Neural crest cell (in vitro differentiated cells): ENCODE measurements around the gene ITSN1. TPM values are rescaled to one million over a fixed set of nuclear protein-coding genes. Genes with fewer than 3 reads are reported as not detected.

Experiments used
- DNase-seq: peaks from one replicate; pipeline ENCODE4 v3.0.0; 2021; ENCODE audit warnings: low read depth, mixed read lengths, low spot score
- H3K27ac Mint-ChIP-seq: one replicate; pipeline ENCODE4 v1.8.0; 2021; ENCODE audit warnings: mild to moderate bottlenecking, mixed read lengths; ENCODE audit not compliant: unreplicated experiment
- H3K27me3 Mint-ChIP-seq: 2 replicates; pipeline ENCODE4 v1.8.0; 2021; ENCODE audit warnings: low read depth, mild to moderate bottlenecking, mixed read lengths
- H3K36me3 Mint-ChIP-seq: 2 replicates; pipeline ENCODE4 v1.8.0; 2021; ENCODE audit warnings: low read depth, mild to moderate bottlenecking, mixed read lengths
- H3K4me1 Mint-ChIP-seq: 2 replicates; pipeline ENCODE4 v1.8.0; 2021; ENCODE audit warnings: mixed read lengths
- H3K4me3 Mint-ChIP-seq: one replicate; pipeline ENCODE4 v1.8.0; 2021; ENCODE audit warnings: mild to moderate bottlenecking, mixed read lengths
- H3K9me3 Mint-ChIP-seq: 2 replicates; pipeline ENCODE4 v1.8.0; 2021; ENCODE audit warnings: mixed read lengths
- total RNA-seq: library from RNA; stranded (reverse); gene quantifications from 2 replicates; pipeline ENCODE4 v1.2.1, GENCODE V29; 2021
- TF ChIP-seq, protein P1 (sequence below): fragments of 200-600 bp; sonication (generic); conservative IDR thresholded peaks from 2 replicates; pipeline ENCODE4 v1.5.0; 2021; ENCODE audit warnings: antibody characterized with exemption, mild to moderate bottlenecking

The ITSN1 gene
- total RNA-seq, 1 donor from 2014 or later = 62.7 TPM

DNA sequence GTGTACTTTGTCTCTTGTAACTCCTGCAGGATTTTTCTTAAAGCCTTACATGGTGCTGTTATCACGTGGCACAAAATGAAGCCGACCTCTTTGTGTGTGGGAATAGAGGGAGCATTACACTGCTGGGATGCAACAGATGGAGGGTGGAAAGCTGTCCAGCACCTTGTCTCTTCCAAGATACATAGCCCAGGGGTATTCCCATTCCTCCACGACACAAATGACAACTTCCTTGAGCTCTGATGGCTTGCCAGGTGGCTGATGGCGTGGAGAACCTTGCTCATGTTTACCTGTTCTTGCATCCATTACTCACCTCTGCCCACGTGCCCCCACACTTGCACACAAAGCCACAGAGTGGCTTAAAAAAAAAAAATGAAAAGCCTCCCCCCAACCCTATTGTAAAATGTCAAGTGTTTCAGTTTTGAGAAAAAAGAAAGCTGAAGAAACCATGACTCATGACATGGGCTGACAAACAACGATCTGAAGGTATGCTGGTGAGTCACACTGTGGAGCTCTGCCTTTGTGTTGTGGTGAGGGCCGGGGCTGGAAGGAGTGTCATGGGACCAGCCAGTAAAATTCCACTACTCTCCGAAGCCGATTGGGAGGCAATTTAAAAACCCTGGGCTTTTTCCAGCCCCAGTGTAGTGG, 305.3 kb downstream of the ITSN1 start:
- Mint-ChIP-seq H3K9me3 (peaks cover 3% of the 10 kb centered on the region), H3K27me3 (no peaks in the 10 kb centered on the region), H3K36me3 (peaks cover 16% of the 10 kb centered on the region), H3K4me3 (peak overlapping the region; percentile 75), H3K27ac (peak overlapping the region; percentile 98), H3K4me1 (peaks cover 36% of the 10 kb centered on the region)
- DNase-seq = no peak
- TF ChIP-seq, protein P1, sequence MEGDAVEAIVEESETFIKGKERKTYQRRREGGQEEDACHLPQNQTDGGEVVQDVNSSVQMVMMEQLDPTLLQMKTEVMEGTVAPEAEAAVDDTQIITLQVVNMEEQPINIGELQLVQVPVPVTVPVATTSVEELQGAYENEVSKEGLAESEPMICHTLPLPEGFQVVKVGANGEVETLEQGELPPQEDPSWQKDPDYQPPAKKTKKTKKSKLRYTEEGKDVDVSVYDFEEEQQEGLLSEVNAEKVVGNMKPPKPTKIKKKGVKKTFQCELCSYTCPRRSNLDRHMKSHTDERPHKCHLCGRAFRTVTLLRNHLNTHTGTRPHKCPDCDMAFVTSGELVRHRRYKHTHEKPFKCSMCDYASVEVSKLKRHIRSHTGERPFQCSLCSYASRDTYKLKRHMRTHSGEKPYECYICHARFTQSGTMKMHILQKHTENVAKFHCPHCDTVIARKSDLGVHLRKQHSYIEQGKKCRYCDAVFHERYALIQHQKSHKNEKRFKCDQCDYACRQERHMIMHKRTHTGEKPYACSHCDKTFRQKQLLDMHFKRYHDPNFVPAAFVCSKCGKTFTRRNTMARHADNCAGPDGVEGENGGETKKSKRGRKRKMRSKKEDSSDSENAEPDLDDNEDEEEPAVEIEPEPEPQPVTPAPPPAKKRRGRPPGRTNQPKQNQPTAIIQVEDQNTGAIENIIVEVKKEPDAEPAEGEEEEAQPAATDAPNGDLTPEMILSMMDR = no peak

DNA sequence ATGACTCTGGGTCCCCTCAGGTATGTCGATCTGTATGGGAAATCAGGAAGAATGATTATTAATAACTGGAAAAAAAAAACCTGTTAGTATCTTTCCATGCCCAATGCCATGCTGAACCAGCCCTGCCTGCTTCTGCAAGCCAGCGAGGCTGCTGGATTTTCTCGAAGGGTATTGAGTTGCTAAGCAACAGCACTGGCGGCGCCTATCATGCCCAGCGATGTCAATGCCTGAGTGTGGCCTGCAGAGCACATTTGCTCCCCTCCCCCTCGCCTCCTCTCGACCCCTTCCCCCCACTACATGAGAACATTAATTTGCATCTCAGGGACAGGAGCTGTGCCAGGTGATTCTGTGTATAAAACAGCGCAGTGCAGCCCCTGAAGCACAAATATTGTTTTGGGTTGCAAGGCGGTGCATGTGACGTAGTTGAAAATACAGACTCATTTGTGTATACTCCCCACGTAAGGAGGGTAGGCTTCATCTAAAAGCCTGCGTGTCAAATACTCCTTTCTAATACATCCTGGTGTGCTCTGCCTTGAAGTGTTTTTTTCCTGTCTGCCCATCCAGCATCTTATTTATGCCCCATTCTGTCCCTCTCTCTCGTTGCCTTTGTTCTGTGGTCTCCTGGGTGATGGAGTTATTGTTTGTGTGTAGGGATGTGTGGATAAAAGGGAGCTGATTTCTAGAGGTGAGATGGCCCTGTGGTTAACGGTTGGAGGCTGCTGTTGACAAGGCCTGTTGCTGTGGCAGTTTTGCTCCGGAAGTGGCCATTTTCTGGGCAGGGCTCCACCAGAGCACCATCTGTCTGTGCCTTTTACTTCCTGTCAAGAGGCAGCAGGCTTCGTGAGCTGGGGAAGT, 306.0 kb downstream of the ITSN1 start:
- Mint-ChIP-seq H3K27me3 (no peaks in the 10 kb centered on the region), H3K27ac (peak overlapping the region; percentile 98), H3K4me1 (peaks cover 36% of the 10 kb centered on the region), H3K36me3 (peaks cover 14% of the 10 kb centered on the region), H3K9me3 (peaks cover 3% of the 10 kb centered on the region), H3K4me3 (peak overlapping the region; percentile 75)
- TF ChIP-seq, protein P1 = no peak
- DNase-seq = peak; percentile 54

DNA sequence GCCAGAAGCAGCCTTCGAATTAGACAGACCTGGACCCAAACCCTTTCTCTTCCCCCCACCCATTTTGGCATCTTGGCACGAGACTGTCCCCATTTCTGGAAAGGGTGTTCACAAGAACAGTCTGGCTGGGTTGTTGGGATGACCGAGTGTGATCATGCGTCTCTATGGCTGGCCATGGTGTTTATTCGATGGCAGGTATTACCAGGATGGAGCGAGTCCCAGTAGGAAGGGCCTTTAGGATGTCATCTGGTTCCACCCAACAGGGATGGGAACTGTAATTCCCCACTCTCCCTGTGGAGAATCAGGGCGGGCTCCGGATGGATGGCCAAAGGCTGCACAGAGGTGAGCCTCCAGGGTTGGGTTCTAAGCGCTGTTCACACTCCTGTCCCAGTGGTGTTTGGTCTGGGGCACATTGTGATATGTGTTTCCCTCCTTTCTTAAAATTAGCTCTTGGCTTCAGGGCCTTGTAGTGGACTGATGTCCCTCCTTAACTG, 306.7 kb downstream of the ITSN1 start:
- no peak for DNase-seq
- peak overlapping the region; percentile 98 for H3K27ac Mint-ChIP-seq
- TF ChIP-seq, protein P1 = no peak
- H3K4me1 Mint-ChIP-seq = peaks cover 36% of the 10 kb centered on the region
- H3K9me3 Mint-ChIP-seq = peaks cover 3% of the 10 kb centered on the region
- peak overlapping the region; percentile 75 for H3K4me3 Mint-ChIP-seq
- no peaks in the 10 kb centered on the region for H3K27me3 Mint-ChIP-seq
- peaks cover 15% of the 10 kb centered on the region for H3K36me3 Mint-ChIP-seq

Other genes starting within 250 kb of the ITSN1 start
- gene IFNGR2, start 239.1 kb upstream of the ITSN1 start, total RNA-seq = 38.9 and 40.5 TPM in 2 replicates
- 23.2 and 25.6 TPM in 2 replicates for gene TMEM50B, start 162.5 kb upstream of the ITSN1 start, total RNA-seq
- 2.4 and 2.7 TPM in 2 replicates for gene DNAJC28, start 150.8 kb upstream of the ITSN1 start, total RNA-seq
- gene GART, start 100.4 kb upstream of the ITSN1 start, total RNA-seq = 133 and 139 TPM in 2 replicates
- 367 and 395 TPM in 2 replicates for gene SON, start 99.5 kb upstream of the ITSN1 start, total RNA-seq
- 30.9 and 32.3 TPM in 2 replicates for gene DONSON, start 53.8 kb upstream of the ITSN1 start, total RNA-seq
- gene CRYZL1, start 760 bp upstream of the ITSN1 start, total RNA-seq = 51.9 and 55.8 TPM in 2 replicates